Stimulated activated CD4-positive, alpha-beta T cell treated with anti-CD3 and anti-CD28 coated beads, Interleukin-1b, Interleukin-23, amount 100 ng/mL, for 4 hours (primary cell): ENCODE results near the gene SART3.
"Not testable (repeated sequence)": the region's sequence is repeated elsewhere in the genome, so short reads cannot be mapped to it uniquely, and the experiment has no call there.

Source experiments
- DNase-seq, 2 donors: peaks; one replicate each; pipeline ENCODE4 v3.0.0-alpha.2; 2020; ENCODE audit warnings: low read depth in 2 of 2

SART3 gene

GRCh38 chr12:108580531-108580930, 19.6 kb upstream of the SART3 start:
- no peak for DNase-seq

GRCh38 chr12:108578813-108579212, 17.8 kb upstream of the SART3 start:
- no peak for DNase-seq

GRCh38 chr12:108578264-108578663, 17.3 kb upstream of the SART3 start:
- DNase-seq = no peak

DNA sequence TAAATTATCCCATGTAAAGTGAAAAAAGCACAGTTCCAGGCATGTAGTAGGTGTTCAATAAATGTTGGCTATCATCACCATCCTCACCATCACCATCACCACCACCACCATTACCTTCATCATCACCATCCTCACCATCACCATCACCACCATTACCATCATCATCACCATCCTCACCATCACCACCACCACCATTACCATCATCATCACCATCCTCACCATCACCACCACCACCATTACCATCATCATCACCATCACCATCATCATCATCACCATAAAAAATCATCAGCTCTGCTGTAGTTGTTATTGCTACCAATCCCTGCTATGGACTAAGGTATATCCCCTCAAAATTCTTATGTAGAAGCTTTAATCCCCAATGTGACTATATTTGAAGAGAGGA, 16.5 kb upstream of the SART3 start:
- no peak for DNase-seq

DNA sequence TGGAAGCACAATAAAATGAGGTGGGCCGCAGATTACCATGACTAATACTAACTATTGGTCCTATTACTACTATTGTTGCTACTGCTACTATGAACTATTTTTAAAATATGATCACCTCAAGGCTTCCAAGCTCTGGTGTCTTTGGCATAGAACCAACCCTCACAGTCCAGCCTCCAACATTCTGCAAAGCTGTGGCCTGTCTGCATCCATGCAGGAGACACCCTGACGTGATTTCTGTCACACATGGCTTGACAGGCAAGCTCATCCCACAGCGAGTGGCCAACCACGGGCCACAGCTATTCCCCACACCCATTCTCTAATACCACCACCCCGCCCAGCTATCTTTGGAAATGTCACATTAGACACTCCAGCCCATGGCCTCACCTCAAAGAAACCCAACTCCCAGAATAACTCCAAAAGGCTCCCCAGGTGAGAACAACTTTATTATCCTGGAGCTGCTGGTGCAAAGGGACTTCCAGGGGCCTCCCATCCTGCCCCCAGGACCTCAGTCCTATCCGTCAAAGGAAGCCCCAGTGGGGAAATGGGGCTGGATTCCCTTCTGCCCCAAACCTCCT, 15.8 kb upstream of the SART3 start:
- no peak for DNase-seq

DNA sequence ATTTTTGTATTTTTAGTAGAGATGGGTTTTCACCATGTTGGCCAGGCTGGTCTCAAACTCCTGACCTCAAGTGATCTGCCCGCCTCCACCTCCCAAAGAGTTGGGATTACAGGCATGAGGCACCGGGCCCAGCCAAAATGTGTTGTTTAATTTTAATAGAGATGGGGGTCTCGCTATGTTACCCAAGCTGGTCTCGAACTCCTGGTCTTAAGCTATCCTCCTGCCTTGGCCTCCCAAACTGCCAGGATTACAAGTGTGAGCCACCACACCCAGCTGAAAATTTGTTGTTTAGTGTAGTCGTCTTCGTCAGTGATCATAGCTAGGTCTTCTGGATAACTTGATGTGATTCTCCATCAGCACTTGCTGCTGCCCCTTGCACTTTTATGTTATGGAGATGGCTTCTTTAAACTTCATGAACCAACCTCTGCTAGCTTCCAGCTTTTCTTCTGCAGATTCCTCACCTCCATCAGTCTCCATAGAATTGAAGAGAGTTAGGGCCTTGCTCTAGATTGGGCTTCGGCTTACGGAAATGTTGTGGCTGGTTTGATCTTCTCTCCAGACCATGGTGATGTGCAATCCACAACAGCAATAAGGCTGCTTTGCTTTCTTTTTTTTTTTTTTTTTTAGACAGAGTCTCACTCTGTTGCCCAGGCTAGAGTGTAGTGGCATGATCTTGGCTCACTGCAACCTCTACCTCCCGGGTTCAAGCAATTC, 14.4 kb upstream of the SART3 start:
- no peak for DNase-seq

- DNase-seq = not testable (repeated sequence)
These were observed 13.3 kb upstream of the SART3 start for GRCh38 chr12:108574276-108574675.

- no peak for DNase-seq
These were observed 12.3 kb upstream of the SART3 start for GRCh38 chr12:108573317-108573716.

DNA sequence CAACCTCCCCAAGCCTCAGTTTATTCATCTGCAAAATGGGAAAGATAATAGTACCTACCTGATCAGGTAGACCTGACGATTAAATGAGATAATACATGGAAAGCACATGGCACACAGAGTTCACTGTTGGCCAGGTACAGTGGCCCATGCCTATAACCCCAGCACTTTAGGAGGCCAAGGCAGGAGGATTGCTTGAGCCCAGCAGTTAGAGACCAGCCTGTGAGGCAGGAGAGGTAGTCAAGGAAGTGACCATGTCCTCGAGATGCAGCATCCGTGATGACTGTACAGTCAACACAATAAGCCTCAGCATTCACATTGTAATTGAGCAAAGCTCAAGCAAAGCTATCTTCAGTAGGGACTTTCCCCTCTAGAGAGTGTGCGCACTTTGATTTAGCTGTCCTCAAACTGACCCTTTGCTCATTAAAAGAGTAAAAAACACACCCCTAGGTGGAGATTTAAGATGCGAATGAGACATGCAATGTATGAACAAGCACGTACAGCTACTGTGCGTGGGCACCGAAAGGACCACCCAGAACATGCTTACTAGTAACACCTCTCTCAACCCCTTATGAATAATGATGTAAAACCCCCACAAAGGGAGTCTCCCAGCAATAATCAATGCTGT, 11.3 kb upstream of the SART3 start:
- DNase-seq = no peak

- DNase-seq = no peak
These were observed 10.7 kb upstream of the SART3 start for GRCh38 chr12:108571609-108572165.

DNA sequence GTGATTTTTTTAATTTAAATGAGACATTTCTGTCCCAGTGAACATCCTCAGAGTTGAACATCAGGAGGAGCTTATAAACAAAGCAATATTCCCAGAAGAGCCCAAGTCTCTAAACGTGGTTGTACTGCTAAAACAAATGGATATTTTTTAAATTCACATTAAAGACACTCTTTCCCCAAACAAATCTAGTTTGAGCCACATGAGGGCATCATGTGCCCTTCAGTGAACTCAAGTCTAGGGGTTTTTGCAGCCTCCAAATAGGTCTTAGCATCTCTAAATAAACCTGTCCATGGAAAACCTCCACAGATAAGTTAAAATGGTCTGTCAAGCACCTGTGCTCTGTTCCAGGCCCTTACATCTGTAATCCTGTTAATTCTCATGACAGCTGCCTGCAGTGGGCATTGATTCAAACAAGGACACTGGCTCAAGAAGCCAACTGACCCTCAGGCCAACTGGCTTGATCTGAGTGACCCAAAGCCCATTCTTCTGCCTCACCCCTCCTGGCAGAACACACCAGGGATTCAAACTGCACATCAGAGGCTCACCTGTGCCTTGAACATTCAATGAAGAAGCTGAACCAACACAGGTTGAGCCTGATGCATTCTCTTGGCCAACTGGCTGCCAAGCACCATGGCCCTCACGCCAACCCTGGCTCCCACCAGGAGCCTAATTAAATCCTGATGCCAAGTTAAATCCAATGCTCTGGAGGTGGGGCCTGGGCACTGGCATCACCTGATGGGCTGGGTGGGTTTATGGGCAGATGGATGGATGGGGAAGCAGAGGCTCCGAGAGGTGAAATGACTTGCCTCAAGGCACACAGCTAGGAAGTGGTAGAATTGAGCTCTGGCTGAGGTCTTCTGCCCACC, 10.0 kb upstream of the SART3 start:
- no peak for DNase-seq

DNA sequence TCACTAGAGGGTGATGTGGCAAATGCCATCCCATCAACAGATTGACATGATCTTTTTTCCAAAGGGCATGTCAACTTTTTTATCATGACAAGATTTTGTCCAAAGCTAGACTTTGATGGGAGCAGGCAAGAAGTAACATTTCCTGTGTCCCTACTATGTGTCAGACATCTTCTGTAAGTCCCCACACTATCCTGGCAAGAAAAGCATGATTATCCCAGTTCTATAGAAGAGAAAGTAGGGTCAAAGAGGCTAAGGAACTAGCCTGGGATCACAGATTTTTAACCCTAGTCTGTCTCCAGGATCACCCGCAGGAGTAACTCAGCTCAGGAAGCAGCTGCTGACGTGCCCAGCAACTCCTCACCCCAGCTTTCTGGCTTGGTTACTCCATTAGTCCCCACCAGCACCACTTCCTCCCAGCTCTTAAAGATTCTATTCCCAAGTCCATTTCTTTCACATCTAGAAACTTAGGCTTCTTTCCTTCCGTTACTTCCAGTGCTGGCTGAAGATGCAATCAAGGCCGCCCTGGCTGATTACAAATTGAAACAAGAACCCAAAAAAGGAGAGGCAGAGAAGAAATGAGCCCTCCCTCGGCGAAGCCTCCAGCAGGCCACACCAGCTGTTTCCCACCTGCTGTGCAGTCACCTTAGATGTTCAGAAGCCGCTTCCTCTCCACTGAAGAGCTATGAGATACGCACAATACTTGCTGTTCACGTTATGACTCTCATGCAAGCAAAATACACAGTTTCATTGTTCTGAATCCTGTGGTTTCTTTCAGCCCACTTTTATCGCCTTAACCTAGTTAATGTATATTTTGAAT, 7.6 kb upstream of the SART3 start:
- DNase-seq = peak; percentile 35 to 44

DNA sequence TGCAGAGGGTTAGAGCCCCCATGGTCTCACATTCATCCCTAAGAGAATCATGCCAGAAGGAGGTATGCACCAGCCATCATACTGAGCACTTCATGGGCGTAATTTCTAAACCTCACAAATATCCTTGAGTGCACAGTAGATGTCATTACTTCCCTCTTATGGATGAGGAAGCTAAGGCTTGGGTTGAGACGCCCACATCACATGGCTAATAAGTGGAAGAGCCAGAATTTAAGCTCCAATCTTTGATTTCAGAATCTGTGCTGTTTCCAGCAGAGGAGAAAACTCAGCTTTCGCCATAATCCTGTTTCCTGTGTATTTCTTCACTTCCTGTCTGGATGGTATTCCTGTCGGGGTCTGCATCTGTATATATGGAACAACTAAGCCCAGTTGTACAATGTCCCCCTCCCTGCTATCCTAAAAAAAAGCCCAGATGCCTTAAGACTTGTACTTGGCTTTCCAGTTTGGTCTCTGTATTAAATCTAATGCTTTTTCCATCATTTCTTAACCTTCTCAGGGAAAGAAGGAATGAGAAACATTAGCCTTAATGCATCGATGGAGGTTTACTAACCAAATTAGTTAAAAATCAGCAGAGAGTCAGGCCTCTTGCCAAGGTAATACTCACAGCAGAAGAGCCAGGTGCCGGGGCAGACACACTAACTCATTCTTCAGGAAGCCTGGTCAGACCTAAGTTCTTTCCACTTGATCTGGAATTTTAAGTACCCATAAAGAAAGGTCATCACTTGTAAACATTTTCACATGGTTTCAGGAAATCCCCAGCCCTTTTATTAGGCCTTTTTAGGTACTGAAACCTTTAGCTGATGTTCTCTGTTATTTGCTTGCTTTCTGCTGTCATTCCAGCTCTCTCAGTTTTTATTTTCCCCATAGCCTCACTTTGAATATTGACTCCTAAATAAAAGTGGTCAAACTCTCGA, 6.7 kb upstream of the SART3 start:
- no peak for DNase-seq

DNA sequence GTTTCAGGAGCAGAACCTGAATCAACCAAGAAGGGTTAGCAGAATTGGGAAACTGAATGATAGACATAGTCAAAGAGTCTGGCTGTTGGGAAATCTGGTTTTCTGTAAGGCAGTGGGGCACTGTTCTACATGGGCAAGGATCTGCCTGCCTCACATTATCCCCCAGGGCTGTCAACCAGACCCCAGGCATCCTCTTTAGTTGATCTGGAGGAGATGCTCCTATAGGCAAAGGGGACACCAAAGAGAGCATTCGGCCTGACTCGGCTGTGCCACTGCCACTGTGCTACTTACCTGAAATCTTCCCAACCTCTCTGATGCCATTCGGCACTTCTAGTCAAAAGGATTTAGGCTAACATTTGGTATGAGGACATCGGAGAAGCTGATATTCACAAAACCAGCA, 5.5 kb upstream of the SART3 start:
- DNase-seq = no peak

GRCh38 chr12:108565976-108566375, 5.0 kb upstream of the SART3 start:
- peak; percentile 40 to 54 for DNase-seq

- DNase-seq = no peak
These were observed 4.2 kb upstream of the SART3 start for GRCh38 chr12:108565146-108565545.

- no peak for DNase-seq
These were observed 3.8 kb upstream of the SART3 start for GRCh38 chr12:108564724-108565123.

- DNase-seq = no peak
These were observed 2.8 kb upstream of the SART3 start for GRCh38 chr12:108563804-108564151.

- peak; percentile 73 to 76 for DNase-seq
These were observed 2.3 kb upstream of the SART3 start for GRCh38 chr12:108563136-108563803.
